NOMO-1 treated with dmso at 0.1 percent for 144 hours (cell line): ENCODE results near the gene PTGFR.

Experiments
- DNase-seq: peaks from one replicate; lab custom pipeline; 2025; ENCODE audit not compliant: unreplicated experiment; lab: John Stamatoyannopoulos, UW

Gene PTGFR, protein sequence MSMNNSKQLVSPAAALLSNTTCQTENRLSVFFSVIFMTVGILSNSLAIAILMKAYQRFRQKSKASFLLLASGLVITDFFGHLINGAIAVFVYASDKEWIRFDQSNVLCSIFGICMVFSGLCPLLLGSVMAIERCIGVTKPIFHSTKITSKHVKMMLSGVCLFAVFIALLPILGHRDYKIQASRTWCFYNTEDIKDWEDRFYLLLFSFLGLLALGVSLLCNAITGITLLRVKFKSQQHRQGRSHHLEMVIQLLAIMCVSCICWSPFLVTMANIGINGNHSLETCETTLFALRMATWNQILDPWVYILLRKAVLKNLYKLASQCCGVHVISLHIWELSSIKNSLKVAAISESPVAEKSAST

GRCh38 chr1:78490861-78491450 is at the start of gene PTGFR:
Gene PTGFR, plus strand, starts transcription at chr1:78490974. Its CDS starts 1,770 bp downstream, at chr1:78492744.
- no peak for DNase-seq

DNA sequence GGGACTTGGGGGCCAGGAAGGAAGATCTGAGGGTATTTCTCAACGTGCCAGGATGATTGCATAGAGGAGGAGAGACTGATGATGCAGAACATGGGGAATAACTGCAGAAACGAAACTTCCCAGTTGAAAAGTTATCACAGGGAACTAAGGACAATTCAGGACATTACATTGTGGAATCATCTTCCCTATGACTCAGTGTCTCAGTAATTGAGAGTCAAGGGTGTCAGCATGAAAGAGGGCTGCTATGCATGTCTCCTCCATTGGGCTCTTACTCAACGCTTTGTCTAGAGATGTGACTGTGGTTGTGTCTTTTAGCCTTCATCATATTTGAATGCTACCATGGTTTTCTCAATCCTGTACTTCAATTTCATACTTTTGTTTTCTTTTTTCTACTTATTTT is 48.9 kb upstream of the PTGFR start:
- no peak for DNase-seq

- DNase-seq, result no peak
These were observed 43.7 kb upstream of the PTGFR start for GRCh38 chr1:78447086-78447485.

- DNase-seq, result no peak
These were observed 26.3 kb upstream of the PTGFR start for GRCh38 chr1:78464449-78464891.

DNA sequence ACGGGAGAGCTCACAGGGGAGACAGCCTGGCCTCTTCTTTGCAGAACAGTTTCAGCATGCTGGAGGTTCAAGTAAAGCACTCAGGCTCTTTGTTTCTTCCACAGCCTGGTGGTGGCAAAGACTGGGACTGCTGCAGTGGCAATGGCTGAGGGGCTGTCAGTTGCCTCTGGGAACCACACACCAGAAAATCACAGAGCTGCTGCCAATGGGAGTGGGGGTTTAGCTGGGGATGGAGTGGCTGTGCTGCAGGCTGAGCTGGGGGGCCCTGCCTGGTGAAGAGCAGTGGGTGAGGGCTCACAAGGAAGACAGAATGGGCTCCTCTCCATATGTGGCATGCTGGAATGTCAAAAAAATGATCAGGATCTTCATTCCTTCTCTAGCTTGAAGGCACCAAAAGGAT is 25.6 kb upstream of the PTGFR start:
- DNase-seq, result no peak

- no peak for DNase-seq
These were observed 22.3 kb upstream of the PTGFR start for GRCh38 chr1:78468521-78468920.

DNA sequence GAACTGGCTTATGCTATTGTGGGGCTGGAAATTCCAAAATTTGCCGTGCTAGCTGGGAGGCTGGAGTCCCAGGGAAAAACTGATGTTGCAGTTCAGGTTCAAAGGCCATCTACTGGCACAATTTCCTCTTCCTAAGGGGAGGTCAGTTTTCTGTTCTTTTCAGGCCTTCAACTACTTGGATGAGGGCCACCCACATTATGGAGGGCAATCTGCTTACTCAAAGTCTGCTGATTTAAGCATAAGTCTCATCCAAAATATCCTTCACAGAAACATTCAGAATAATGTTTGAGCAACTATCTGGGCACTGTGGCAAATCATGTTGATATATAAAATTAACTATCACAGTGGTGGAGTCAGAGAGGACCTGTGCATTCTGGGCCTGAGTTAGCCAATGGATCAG is 21.2 kb upstream of the PTGFR start:
- no peak for DNase-seq

DNA sequence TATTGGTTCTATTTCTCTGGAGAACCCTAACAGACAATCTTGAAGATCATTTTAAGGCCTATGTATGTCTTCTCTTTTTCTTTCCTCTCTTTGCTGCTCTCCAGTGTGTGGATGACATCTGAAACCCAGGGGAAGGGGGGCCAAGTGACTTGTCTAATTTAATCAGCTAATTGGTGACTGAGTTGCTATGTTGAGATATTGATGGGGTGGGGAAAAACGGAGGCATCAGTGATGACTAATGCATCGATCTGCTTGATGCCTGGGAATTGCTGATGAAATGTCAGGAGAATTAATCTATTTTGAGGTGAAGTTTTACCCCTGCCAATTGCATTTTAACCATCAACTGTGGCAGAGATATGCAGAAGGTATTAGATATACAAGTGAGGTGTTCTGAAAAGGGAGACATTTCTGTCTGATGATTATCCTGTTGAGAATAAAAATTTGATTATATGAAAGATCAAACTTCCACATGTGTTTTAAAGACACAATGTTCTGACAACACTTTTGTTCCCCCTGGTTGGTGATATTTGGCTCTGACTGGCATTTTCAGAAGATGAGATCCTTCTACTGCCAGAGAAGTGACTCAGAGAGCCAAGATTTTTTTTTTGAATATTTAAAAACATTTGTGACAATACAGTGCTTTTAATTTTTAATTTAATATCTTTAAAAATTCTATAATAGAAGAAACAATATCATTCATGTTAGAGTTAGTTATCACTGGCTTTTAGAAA is 18.7 kb upstream of the PTGFR start:
- DNase-seq, result no peak

DNA sequence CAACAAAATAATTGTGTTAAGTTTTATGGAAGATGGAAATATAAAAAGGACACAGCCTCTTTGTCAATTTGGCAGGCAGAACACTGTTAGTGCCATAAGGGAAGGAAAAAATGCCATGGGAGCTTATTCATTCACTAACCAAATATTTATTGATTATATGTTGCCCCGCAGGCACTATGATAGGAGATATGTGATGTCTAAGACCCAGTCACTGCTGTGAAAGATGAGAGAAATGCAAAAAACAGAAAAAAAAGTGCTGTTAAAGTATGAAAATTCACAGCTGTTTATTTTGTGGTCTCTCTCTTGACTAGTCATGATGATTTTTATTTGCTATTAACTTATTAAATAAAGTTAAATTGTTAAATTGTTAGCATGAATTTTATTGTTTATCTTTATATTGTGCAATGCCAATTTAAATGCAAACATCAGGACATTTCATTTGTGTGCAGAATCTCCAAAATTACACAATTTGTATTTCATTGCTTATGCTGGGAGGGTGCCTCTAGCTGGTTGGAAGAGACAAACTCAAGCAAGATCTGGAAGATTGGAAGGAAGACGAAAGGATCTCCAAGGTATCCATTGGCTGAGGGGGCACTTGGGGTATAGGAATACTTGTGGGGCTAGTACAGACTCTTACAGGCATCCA is 17.8 kb upstream of the PTGFR start:
- no peak for DNase-seq

DNA sequence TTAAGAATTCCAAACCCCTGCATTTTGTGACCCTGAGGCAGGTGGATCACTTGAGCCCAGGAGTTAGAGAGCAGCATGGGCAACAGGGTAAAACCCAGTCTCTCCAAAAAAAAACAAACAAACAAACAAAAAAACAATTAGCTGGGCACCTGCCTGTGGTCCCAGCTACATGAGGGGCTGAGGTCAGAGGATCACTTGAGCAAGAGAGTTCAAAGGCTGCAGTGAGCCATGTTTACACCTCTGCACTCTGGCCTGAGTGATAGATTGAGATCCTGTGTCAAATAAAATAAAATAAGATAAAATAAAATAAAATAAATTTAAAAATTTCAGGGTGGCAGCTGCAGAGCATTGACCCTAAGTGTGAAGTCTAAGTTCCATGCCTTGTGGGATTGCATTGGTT is 16.7 kb upstream of the PTGFR start:
- no peak for DNase-seq

- peak; percentile 59 for DNase-seq
These were observed 14.7 kb upstream of the PTGFR start for GRCh38 chr1:78475888-78476610.

DNA sequence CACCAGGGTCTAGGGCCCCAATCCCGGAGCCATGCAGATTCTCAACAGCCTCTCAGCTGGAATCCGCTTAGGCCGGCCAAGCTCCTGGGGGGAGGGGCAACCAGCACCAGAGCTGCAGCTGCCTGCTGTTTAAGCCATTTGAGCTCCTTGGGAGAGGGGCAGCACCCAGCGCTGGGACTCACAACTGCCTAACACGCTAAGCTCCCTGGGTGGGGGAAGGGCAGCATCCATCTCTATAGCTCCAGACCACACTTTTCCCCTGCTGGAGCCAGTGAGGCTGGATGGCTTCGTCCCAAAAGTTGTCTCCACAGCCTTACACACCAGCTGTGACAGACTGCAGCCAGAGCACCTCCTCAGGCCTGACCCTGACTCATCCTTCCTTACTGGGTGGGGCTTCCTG is 6.9 kb upstream of the PTGFR start:
- DNase-seq, result no peak

DNA sequence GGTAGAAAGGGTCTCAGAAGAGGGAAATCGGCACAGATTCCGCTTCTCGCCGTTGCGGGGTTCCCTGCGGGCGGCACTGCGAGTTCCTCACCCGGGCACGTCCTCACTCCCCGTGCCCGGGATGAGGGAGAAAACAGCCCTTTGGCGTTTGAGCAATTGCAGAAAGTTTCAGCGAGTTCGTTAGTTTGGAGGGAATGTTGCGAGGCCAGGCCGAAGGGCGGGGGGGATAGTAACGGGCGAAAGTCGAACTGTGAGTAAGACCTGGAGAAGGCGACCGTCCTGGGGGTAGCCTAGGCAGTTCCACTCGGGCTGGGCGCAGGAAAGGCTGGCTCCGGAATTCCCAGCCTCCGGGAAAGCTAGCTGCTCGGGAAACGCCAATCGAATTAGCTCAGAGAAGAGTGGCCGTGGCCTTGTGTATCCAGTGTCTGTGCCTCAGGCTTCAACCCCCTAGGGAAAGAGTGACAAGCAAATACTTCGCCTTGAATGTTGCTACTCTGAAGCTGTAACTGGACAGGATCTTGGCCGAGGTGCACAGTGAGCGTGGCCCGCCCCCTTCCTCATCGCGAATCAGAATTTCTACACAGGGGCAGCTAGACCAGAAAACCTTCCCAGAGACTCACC is 787 bp downstream of the PTGFR start:
- no peak for DNase-seq

DNA sequence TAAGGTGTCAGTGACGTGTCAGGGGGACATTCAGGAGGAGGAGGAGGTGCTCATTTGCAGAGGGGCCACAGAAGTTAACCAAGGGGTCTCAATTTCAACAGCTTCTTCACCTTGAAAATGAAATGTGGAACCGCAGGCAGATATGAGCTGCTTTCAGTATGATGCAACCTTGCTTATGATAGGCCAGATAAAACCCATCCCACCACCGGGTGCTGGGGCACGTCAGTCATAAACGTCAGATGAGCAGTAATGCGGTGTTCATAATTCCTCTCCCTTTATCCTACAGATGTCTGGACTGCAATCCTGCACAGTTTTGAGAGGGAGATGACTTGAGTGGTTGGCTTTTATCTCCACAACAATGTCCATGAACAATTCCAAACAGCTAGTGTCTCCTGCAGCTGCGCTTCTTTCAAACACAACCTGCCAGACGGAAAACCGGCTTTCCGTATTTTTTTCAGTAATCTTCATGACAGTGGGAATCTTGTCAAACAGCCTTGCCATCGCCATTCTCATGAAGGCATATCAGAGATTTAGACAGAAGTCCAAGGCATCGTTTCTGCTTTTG is 1.7 kb downstream of the PTGFR start:
- no peak for DNase-seq

GRCh38 chr1:78493451-78493850 is 2.7 kb downstream of the PTGFR start:
- no peak for DNase-seq

GRCh38 chr1:78497201-78497600 is 6.4 kb downstream of the PTGFR start:
- DNase-seq, result no peak

- no peak for DNase-seq
These were observed 9.8 kb downstream of the PTGFR start for GRCh38 chr1:78500529-78500928.

- no peak for DNase-seq
These were observed 10.4 kb downstream of the PTGFR start for GRCh38 chr1:78501203-78501602.

GRCh38 chr1:78511334-78511733 is 20.6 kb downstream of the PTGFR start:
- no peak for DNase-seq

GRCh38 chr1:78516716-78517115 is 25.9 kb downstream of the PTGFR start:
- DNase-seq, result no peak
